Head of caudate nucleus (tissue), 42 donors: ENCODE measurements around the gene UPK3BL2.
"Not testable (repeated sequence)": the region's sequence is repeated elsewhere in the genome, so short reads cannot be mapped to it uniquely, and the experiment has no call there.

ENCODE experiments used
- DNase-seq, 42 donors: peaks; one replicate each; pipeline versions ENCODE4 v3.0.0 to v3.0.0-alpha.2; 2020 to 2021; ENCODE audit warnings: mixed read lengths in 7 of 42
- intact Hi-C: fragments of 100-400 bp; cut with DNase I; formaldehyde crosslinking; loops from one replicate; pipeline ENCODE4 v1.15.0; 2022

UPK3BL2 gene

GRCh38 chr7:102505298-102506185 is 38.0 kb downstream of the UPK3BL2 start:
- DNase-seq, result peak in 3 of 42 donors; percentile 6 to 8 (median 6)
- intact Hi-C loops, result not testable (repeated sequence)

GRCh38 chr7:102503141-102503540 is 40.4 kb downstream of the UPK3BL2 start:
- DNase-seq, intact Hi-C loops: not testable (repeated sequence)

GRCh38 chr7:102498321-102498720 is 45.2 kb downstream of the UPK3BL2 start:
- peak in 6 of 42 donors; percentile 0 to 26 (median 4) for DNase-seq
- intact Hi-C loops, result not testable (repeated sequence)

GRCh38 chr7:102497308-102497707 is 46.2 kb downstream of the UPK3BL2 start:
- intact Hi-C loops, result not testable (repeated sequence)
- DNase-seq, result peak in 3 of 42 donors; percentile 3 to 27 (median 4)

GRCh38 chr7:102496861-102497260 is 46.6 kb downstream of the UPK3BL2 start:
- DNase-seq, result peak in 4 of 42 donors; percentile 2 to 28 (median 4)
- intact Hi-C loops, result not testable (repeated sequence)

GRCh38 chr7:102494473-102495149 is 48.9 kb downstream of the UPK3BL2 start:
- DNase-seq, intact Hi-C loops: not testable (repeated sequence)

- intact Hi-C loops, result not testable (repeated sequence)
- peak in 4 of 42 donors; percentile 2 to 32 (median 9) for DNase-seq
Observed at GRCh38 chr7:102494026-102494425, 49.5 kb downstream of the UPK3BL2 start.

- DNase-seq, intact Hi-C loops: not testable (repeated sequence)
Observed at GRCh38 chr7:102493220-102493935, 50.1 kb downstream of the UPK3BL2 start.

- peak in 7 of 42 donors; percentile 2 to 39 (median 5) for DNase-seq
- intact Hi-C loops, result not testable (repeated sequence)
Observed at GRCh38 chr7:102490529-102491075, 52.9 kb downstream of the UPK3BL2 start.
